Measurements from ENCODE around the gene NRTN. TPM values are rescaled to one million over a fixed set of nuclear protein-coding genes. Genes with fewer than 3 reads are reported as not detected.
"Not testable (repeated sequence)": the region's sequence is repeated elsewhere in the genome, so short reads cannot be mapped to it uniquely, and the experiment has no call there.

Gene NRTN
- polyA plus RNA-seq, 3 donors, result not detected

DNA sequence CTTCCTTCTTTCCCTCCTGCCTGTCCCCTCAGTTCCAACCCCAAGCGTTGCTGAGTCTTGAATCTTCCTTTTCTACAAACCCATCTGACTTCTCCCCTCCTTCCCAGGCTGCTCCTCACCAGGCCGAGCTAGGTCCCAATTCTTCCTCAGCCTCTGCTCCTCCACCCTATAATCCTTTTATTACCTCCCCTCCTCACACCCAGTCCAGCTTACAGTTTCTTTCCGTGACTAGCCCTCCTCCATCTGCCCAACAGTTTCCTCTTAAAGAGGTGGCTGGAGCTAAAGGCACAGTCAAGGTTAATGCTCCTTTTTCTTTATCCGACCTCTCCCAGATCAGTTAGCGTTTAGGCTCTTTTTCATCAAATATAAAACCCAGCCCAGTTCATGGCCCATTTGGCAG is 43.8 kb downstream of the NRTN start:
- H3K9me3 Mint-ChIP-seq; H3K4me3 ChIP-seq (replicated peaks in 1 of 3; ENCODE audit: low read depth in 2 of 3, low read length in 3 of 3); H3K36me3 Mint-ChIP-seq; intact Hi-C loops (cut with micrococcal nuclease); H3K4me3 Mint-ChIP-seq; H3K36me3 ChIP-seq (replicated peaks in 1 of 2; ENCODE audit: control insufficient read depth in 1 of 2, insufficient read depth in 2 of 2, low read length in 2 of 2); DNase-seq; H3K4me1 Mint-ChIP-seq; H3K79me2 ChIP-seq (ENCODE audit: insufficient read depth, low read length); H3K27me3 ChIP-seq (ENCODE audit: control insufficient read depth in 2 of 2, insufficient read depth in 2 of 2, low read length in 2 of 2); H3K27ac Mint-ChIP-seq; H2AFZ ChIP-seq (ENCODE audit: insufficient read depth, low read depth, low read length, poor library complexity, severe bottlenecking); H3K27me3 Mint-ChIP-seq (ENCODE audit: low read depth in 3 of 3); H3K9ac ChIP-seq (ENCODE audit: insufficient read depth, low read length, poor library complexity, severe bottlenecking); H3K9me3 ChIP-seq (replicated peaks in 1 of 2; ENCODE audit: control insufficient read depth in 1 of 2, insufficient read depth in 1 of 2, low read length in 2 of 2); H3K4me2 ChIP-seq (replicated peaks; ENCODE audit: extremely low read depth, low read length, poor library complexity, severe bottlenecking); H3K4me1 ChIP-seq (ENCODE audit: control insufficient read depth in 1 of 2, insufficient read depth in 2 of 2, low read length in 2 of 2); H3K27ac ChIP-seq (ENCODE audit: low read depth in 1 of 2, low read length in 2 of 2); H4K20me1 ChIP-seq (ENCODE audit: insufficient read depth, low read length): not testable (repeated sequence)
- 83% methylated on average over 5 of the region's 5 CpGs for WGBS (ENCODE audit: insufficient coverage)

- Mint-ChIP-seq H3K4me3 (no peak overlapping the region), H3K27ac (no peak overlapping the region), H3K9me3 (no peaks in the 10 kb centered on the region), H3K27me3 (ENCODE audit: low read depth in 3 of 3) (peaks cover 0 to 5% (median 3%) of the 10 kb centered on the region in 3 donors), H3K36me3 (no peaks in the 10 kb centered on the region), H3K4me1 (peaks cover 6% of the 10 kb centered on the region)
- Histone ChIP-seq H3K9me3 (replicated peaks in 1 of 2; ENCODE audit: control insufficient read depth in 1 of 2, insufficient read depth in 1 of 2, low read length in 2 of 2) (no peaks in the 10 kb centered on the region), H3K9ac (ENCODE audit: insufficient read depth, low read length, poor library complexity, severe bottlenecking) (no peak overlapping the region), H3K4me3 (replicated peaks in 1 of 3; ENCODE audit: low read depth in 2 of 3, low read length in 3 of 3) (no peak overlapping the region), H3K4me2 (replicated peaks; ENCODE audit: extremely low read depth, low read length, poor library complexity, severe bottlenecking) (no peak overlapping the region), H3K27me3 (ENCODE audit: control insufficient read depth in 2 of 2, insufficient read depth in 2 of 2, low read length in 2 of 2) (no peaks in the 10 kb centered on the region), H3K79me2 (ENCODE audit: insufficient read depth, low read length) (no peaks in the 10 kb centered on the region), H3K36me3 (replicated peaks in 1 of 2; ENCODE audit: control insufficient read depth in 1 of 2, insufficient read depth in 2 of 2, low read length in 2 of 2) (no peaks in the 10 kb centered on the region), H3K4me1 (ENCODE audit: control insufficient read depth in 1 of 2, insufficient read depth in 2 of 2, low read length in 2 of 2) (peaks cover 0 to 5% of the 10 kb centered on the region in 2 donors), H3K27ac (ENCODE audit: low read depth in 1 of 2, low read length in 2 of 2) (no peak overlapping the region), H4K20me1 (ENCODE audit: insufficient read depth, low read length) (no peaks in the 10 kb centered on the region), H2AFZ (ENCODE audit: insufficient read depth, low read depth, low read length, poor library complexity, severe bottlenecking) (no peak overlapping the region)
- no peak for DNase-seq
- intact Hi-C loops (cut with micrococcal nuclease), result no loop called here
- 98% methylated on average over 5 of the region's 6 CpGs for WGBS (ENCODE audit: insufficient coverage)
- TF ChIP-seq CTCF (IDR thresholded peaks at IDR 0.05), result no peak
These were observed 45.3 kb downstream of the NRTN start for GRCh38 chr19:5850189-5850588.
